HEK293T (cell line): Measurements from ENCODE around the gene NXN.

ENCODE experiments used
- CTCF ChIA-PET: fragments of 350-600 bp; formaldehyde crosslinking; extraction: SDS; loops from one replicate; lab custom pipeline; 2021; ENCODE audit warnings: antibody characterized with exemption, inconsistent platforms; lab: Yijun Ruan, JAX
- POLR2A ChIA-PET: fragments of 350-600 bp; formaldehyde crosslinking; extraction: SDS; loops from one replicate; lab custom pipeline; 2020; ENCODE audit warnings: antibody characterized with exemption, inconsistent platforms; lab: Yijun Ruan, JAX
- DNase-seq: peaks from one replicate; pipeline ENCODE4 v3.0.0; 2012; ENCODE audit warnings: mixed read lengths; ENCODE audit errors: extremely low spot score
- ARNT ChIP-seq: fragments of 450-650 bp; IDR thresholded peaks from 2 replicates; pipeline ENCODE4 v1.6.1; 2017; ENCODE audit warnings: mild to moderate bottlenecking
- BHLHE40 ChIP-seq: fragments of 450-650 bp; IDR thresholded peaks from 2 replicates; pipeline ENCODE4 v1.6.1; 2016; ENCODE audit warnings: mild to moderate bottlenecking, moderate library complexity, borderline replicate concordance
- CTBP1 ChIP-seq: fragments of 450-650 bp; IDR thresholded peaks from 2 replicates; pipeline ENCODE4 v1.6.1; 2016; ENCODE audit warnings: borderline replicate concordance
- ELF4 ChIP-seq: fragments of 450-650 bp; IDR thresholded peaks from 2 replicates; pipeline ENCODE4 v1.6.1; 2017; ENCODE audit warnings: antibody characterized with exemption
- FOXA1 ChIP-seq: fragments of 450-650 bp; IDR thresholded peaks from 2 replicates; pipeline ENCODE4 v1.6.1; 2016; ENCODE audit warnings: mild to moderate bottlenecking
- FOXK2 ChIP-seq: fragments of 450-650 bp; IDR thresholded peaks from 2 replicates; pipeline ENCODE4 v1.6.1; 2016; ENCODE audit warnings: mild to moderate bottlenecking
- FOXM1 ChIP-seq: fragments of 450-650 bp; IDR thresholded peaks from 2 replicates; pipeline ENCODE4 v1.6.1; 2017; ENCODE audit warnings: mild to moderate bottlenecking, borderline replicate concordance
- HDGF ChIP-seq: fragments of 450-650 bp; IDR thresholded peaks from 2 replicates; pipeline ENCODE4 v1.6.1; 2017; ENCODE audit warnings: antibody characterized with exemption, borderline replicate concordance
- L3MBTL2 ChIP-seq: fragments of 450-650 bp; conservative IDR thresholded peaks from 2 replicates; pipeline ENCODE4 v1.6.1; 2016; ENCODE audit warnings: mild to moderate bottlenecking
- LEF1 ChIP-seq: fragments of 450-650 bp; IDR thresholded peaks from 2 replicates; pipeline ENCODE4 v1.6.1; 2017; ENCODE audit warnings: mild to moderate bottlenecking, borderline replicate concordance
- NFRKB ChIP-seq: fragments of 450-650 bp; IDR thresholded peaks from 2 replicates; pipeline ENCODE4 v1.6.1; 2016; ENCODE audit warnings: mild to moderate bottlenecking, moderate library complexity
- PKNOX1 ChIP-seq: fragments of 450-650 bp; IDR thresholded peaks from 2 replicates; pipeline ENCODE4 v1.6.1; 2016
- SP1 ChIP-seq: fragments of 450-650 bp; IDR thresholded peaks from 2 replicates; pipeline ENCODE4 v1.6.1; 2017
- SUZ12 ChIP-seq: fragments of 450-650 bp; IDR thresholded peaks from 2 replicates; pipeline ENCODE4 v1.6.1; 2016; ENCODE audit warnings: mild to moderate bottlenecking
- TARDBP ChIP-seq: fragments of 450-650 bp; IDR thresholded peaks from 2 replicates; pipeline ENCODE4 v1.6.1; 2016
- ZNF384 ChIP-seq: fragments of 450-650 bp; IDR thresholded peaks from 2 replicates; pipeline ENCODE4 v1.6.1; 2016

NXN gene

GRCh38 chr17:850851-851763 lies 128.5 kb downstream of the NXN start:
- TF ChIP-seq NFRKB (no peak), BHLHE40 (no peak), ARNT (no peak), CTBP1 (no peak), HDGF (no peak), SUZ12 (no peak), LEF1 (no peak), FOXM1 (no peak), FOXK2 (no peak), L3MBTL2 (no peak), FOXA1 (no peak), TARDBP (no peak), PKNOX1 (no peak), ELF4 (no peak), ZNF384 (no peak)
- ChIA-PET POLR2A (no interaction called here), CTCF (interaction anchor here (1.0 kb wide), 1 partner anchor 130 kb away, joined by 3 read pairs; no protein-coding TSS in a partner anchor)
- DNase-seq: no peak

- no peak for TF ChIP-seq TARDBP
- no peak for TF ChIP-seq L3MBTL2
- no peak for TF ChIP-seq NFRKB
- TF ChIP-seq FOXA1: no peak
- TF ChIP-seq LEF1: no peak
- no peak for TF ChIP-seq FOXM1
- TF ChIP-seq HDGF: no peak
- TF ChIP-seq PKNOX1: no peak
- TF ChIP-seq SUZ12: no peak
- TF ChIP-seq BHLHE40: no peak
- no peak for TF ChIP-seq ZNF384
- TF ChIP-seq CTBP1: no peak
- TF ChIP-seq FOXK2: no peak
- no peak for TF ChIP-seq SP1
- no peak for TF ChIP-seq ARNT
- no peak for TF ChIP-seq ELF4
- ChIA-PET POLR2A (no interaction called here), CTCF (no interaction called here)
- no peak for DNase-seq
Measured at GRCh38 chr17:850086-850850, 129.3 kb downstream of the NXN start.

DNA sequence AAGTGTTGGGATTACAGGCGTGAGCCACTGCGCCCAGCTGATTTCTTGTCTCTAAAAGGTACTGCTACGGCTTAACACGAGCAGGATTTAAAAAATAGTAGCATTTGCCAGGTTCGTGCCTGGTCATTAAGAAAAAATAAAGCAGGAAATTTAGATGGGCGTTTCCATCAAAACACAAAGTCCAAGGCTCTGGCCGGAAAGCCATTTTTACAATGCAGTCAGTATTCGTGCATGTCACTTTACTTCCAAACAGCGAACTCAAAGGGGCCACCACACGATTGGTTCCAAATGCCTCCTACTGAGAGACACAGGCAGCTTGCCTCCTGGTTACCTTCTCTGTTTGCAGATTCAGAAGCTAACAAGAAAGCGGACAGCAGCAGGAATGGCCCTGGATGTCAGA lies 131.2 kb downstream of the NXN start:
- POLR2A ChIA-PET: no interaction called here
- TF ChIP-seq FOXA1: no peak
- DNase-seq: no peak
- CTCF ChIA-PET: no interaction called here

DNA sequence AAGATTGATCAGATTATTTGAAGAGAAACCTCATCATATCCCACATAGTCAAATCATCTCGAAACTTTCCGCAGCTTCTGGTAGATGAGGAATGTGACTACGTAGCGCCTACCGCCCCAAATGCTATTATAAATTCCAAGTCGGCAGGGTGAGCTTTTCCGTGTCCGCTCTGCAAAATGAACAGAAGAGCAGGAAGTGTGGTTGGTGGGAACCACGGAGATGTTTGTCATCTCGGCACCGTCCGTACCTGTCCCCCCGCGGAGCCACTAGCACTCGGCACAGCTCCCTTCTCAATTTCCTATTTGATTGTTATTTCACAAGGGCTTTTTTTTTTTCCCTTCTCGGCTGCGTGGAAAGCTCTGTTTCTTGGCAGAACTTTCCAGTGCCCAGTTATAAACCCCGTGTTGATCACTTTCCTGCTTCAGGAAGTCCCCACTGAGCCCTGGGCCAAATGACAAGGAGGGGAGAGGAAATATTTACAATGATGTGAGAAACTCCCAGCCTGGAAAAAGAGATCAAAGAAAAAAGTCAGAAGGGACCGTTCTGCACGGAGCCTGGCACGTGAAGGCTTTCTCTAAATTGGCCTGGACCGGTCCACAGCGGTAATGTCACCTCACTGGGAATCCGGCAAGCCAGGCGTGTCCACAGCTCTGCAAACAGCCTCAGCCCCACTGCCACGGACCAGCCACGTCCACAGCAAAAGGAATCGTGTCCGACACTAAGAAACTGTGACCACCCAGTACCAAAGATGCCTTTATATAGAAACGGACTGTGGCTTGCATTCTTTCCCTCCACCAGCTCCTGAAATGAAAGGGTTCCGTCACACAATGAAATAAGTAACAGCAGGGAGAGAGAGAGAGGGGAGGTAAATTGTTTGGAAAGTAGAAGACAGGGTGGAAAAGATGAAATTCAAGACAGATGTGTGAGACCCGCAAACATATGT lies 132.4 kb downstream of the NXN start:
- CTCF ChIA-PET: no interaction called here

DNA sequence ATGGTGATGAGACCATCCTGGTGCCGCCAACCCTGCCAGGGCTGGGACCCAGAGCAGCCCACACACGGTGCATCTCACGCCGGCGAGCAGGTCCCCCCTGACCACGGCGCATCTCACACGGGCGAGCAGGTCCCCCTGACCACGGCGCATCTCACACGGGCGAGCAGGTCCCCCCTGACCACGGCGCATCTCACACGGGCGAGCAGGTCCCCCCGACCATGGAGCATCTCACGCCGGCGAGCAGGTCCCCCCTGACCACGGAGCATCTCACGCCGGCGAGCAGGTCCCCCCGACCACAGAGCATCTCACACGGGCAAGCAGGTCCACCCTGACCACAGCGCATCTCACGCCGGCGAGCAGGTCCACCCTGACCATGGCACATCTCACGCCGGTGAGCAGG lies 138.3 kb downstream of the NXN start:
- CTCF ChIA-PET: no interaction called here
- DNase-seq: no peak
- no peak for TF ChIP-seq TARDBP
- no peak for TF ChIP-seq FOXM1
- POLR2A ChIA-PET: no interaction called here

More for the DNA sequence above, 132.4 kb downstream of the NXN start:
- no peak for DNase-seq
- POLR2A ChIA-PET: no interaction called here
- TF ChIP-seq LEF1: no peak
- TF ChIP-seq ARNT: no peak
- no peak for TF ChIP-seq TARDBP
- no peak for TF ChIP-seq L3MBTL2
- no peak for TF ChIP-seq ZNF384

- ChIA-PET CTCF (no interaction called here), POLR2A (no interaction called here)
- TF ChIP-seq L3MBTL2 (no peak), FOXK2 (no peak), FOXA1 (no peak), SUZ12 (no peak), PKNOX1 (no peak), LEF1 (no peak), HDGF (no peak), TARDBP (no peak), NFRKB (no peak), ZNF384 (no peak), SP1 (no peak), CTBP1 (no peak), BHLHE40 (no peak), ARNT (no peak), ELF4 (no peak), FOXM1 (no peak)
- no peak for DNase-seq
Measured at GRCh38 chr17:838486-838885, 141.1 kb downstream of the NXN start.
